ENCODE data around the gene TARBP1.

GRCh38 chr1:234478152-234478480, 863 bp downstream of the TARBP1 start:
- TF ChIP-seq, protein P1, sequence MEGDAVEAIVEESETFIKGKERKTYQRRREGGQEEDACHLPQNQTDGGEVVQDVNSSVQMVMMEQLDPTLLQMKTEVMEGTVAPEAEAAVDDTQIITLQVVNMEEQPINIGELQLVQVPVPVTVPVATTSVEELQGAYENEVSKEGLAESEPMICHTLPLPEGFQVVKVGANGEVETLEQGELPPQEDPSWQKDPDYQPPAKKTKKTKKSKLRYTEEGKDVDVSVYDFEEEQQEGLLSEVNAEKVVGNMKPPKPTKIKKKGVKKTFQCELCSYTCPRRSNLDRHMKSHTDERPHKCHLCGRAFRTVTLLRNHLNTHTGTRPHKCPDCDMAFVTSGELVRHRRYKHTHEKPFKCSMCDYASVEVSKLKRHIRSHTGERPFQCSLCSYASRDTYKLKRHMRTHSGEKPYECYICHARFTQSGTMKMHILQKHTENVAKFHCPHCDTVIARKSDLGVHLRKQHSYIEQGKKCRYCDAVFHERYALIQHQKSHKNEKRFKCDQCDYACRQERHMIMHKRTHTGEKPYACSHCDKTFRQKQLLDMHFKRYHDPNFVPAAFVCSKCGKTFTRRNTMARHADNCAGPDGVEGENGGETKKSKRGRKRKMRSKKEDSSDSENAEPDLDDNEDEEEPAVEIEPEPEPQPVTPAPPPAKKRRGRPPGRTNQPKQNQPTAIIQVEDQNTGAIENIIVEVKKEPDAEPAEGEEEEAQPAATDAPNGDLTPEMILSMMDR (IDR thresholded peaks at IDR 0.05), result no peak
- TF ChIP-seq ZFX (IDR thresholded peaks at IDR 0.05; ENCODE audit: borderline replicate concordance), result no peak
